Activated CD4-positive, alpha-beta T cell treated with anti-CD3 and anti-CD28 coated beads for 36 hours (primary cell): Measurements from ENCODE around the gene EPG5. TPM values are rescaled to one million over a fixed set of nuclear protein-coding genes. Genes with fewer than 3 reads are reported as not detected.
"Not testable (repeated sequence)": the region's sequence is repeated elsewhere in the genome, so short reads cannot be mapped to it uniquely, and the experiment has no call there.

Experiments used
- ATAC-seq: fragments of 200-7000 bp; cut with Tn5 transposase; one replicate; pipeline ENCODE4 v1.10.0; 2021; ENCODE audit warnings: mild to moderate bottlenecking, moderate library complexity
- CTCF ChIA-PET: fragments of 350-600 bp; sonication (Branson Sonifier 250); formaldehyde crosslinking; loops from one replicate; lab custom pipeline; 2021; ENCODE audit warnings: antibody characterized with exemption; lab: Charles Lee
- POLR2A ChIA-PET: fragments of 350-600 bp; sonication (Branson Sonifier 250); formaldehyde crosslinking; loops from one replicate; lab custom pipeline; 2021; ENCODE audit warnings: antibody characterized with exemption, inconsistent platforms; lab: Charles Lee
- DNase-seq: peaks from one replicate; pipeline ENCODE4 v3.0.0-alpha.2; 2020
- H3K27ac Mint-ChIP-seq: one replicate; pipeline ENCODE4 v1.8.0; 2021; ENCODE audit warnings: mixed read lengths
- H3K27me3 Mint-ChIP-seq: one replicate; pipeline ENCODE4 v1.8.0; 2021; ENCODE audit warnings: mixed read lengths
- H3K36me3 Mint-ChIP-seq: one replicate; pipeline ENCODE4 v1.8.0; 2021; ENCODE audit warnings: low read depth, mixed read lengths
- H3K4me1 Mint-ChIP-seq: one replicate; pipeline ENCODE4 v1.8.0; 2021; ENCODE audit warnings: mixed read lengths
- H3K4me3 Mint-ChIP-seq: one replicate; pipeline ENCODE4 v1.8.0; 2021; ENCODE audit warnings: mild to moderate bottlenecking, moderate library complexity, mixed read lengths
- H3K9me3 Mint-ChIP-seq: one replicate; pipeline ENCODE4 v1.8.0; 2021; ENCODE audit warnings: low read depth, mixed read lengths
- intact Hi-C, 2 experiments: fragments of 100-400 bp; cut with DNase I in 1 of 2; cut with micrococcal nuclease in 1 of 2; formaldehyde crosslinking; loops; one replicate each; pipeline versions ENCODE4 v1.14.2 to v1.15.1; 2022 to 2024; cut with DNase I, micrococcal nuclease
- total RNA-seq, 2 experiments: library from RNA; stranded (reverse); gene quantifications; one replicate each; pipeline ENCODE4 v1.2.3, GENCODE V29; 2021

The EPG5 gene
- total RNA-seq, 2 experiments from 2014 or later, result 13.6 to 14.5 TPM

DNA sequence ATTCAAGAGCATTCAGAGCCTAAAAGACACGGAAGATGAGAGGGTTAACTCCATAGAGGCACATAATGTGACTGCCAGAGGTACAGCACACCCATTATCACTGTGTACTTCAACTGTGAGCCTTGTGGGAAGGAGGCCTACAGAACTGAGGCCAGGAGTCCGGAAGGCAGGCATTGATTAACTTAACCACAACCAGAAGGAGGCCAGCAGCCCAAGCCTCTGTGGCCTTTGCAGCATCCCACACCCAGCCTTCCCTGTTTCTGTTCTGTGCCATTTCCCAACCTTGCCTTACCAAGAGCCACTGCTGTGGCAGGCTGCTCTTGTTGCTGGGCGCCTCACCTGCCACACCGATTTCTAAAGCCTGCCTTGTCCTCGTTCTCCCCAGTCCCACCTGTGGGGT is 114.5 kb downstream of the EPG5 start:
- ChIA-PET CTCF (no interaction called here), POLR2A (no interaction called here)
- no peak for ATAC-seq
- H3K27ac Mint-ChIP-seq, result no peak overlapping the region
- intact Hi-C loops, result no loop called here
- peaks cover 24% of the 10 kb centered on the region for H3K36me3 Mint-ChIP-seq
- H3K4me1 Mint-ChIP-seq, result peaks cover 3% of the 10 kb centered on the region
- DNase-seq, result no peak
- no peaks in the 10 kb centered on the region for H3K27me3 Mint-ChIP-seq
- no peaks in the 10 kb centered on the region for H3K9me3 Mint-ChIP-seq
- H3K4me3 Mint-ChIP-seq, result no peak overlapping the region

DNA sequence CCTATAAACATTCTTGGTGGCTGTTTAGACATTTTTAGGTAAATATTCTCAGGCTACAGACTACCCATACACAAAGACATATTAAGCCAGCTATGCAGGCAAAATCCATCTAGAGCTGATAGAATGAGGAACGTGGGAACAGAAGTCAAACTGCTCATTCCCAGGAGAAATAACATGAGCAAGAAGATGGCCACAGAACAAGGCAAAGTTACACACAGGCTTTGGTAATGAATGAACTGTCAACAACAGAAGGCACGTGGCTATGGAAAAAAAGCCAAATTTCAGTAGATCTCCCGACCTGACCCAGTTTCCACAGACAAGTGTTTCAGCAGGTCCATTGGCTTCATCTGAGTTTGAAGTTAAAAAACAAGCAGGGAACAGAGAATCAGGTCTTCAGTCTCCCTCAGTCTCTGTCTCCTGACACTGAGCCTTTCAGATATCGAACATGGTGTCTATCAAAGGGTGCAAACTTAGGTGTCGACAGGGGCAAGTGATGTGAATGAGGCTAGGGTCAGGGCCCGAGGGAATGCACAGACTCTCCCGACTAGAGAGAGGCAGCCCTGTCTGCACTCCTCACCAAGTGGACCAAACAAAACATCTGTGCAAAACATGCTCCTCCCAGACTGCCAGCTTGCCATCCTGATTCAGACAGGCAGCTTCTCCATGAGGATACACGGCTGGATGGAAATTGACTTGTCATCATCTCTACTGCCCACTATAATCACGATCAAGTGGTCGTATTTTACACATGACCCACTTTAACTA is 115.8 kb downstream of the EPG5 start:
- Mint-ChIP-seq H3K4me1 (peaks cover 3% of the 10 kb centered on the region), H3K9me3 (no peaks in the 10 kb centered on the region), H3K4me3 (no peak overlapping the region), H3K27ac (no peak overlapping the region), H3K27me3 (no peaks in the 10 kb centered on the region), H3K36me3 (peaks cover 22% of the 10 kb centered on the region)
- DNase-seq, result no peak
- intact Hi-C loops, result no loop called here
- POLR2A ChIA-PET, result no interaction called here
- CTCF ChIA-PET, result interaction anchor here (0.9 to 1.2 kb wide), 3 partner anchors 12 to 189 kb away, joined by 3 to 4 read pairs (median 3); no protein-coding TSS in a partner anchor
- no peak for ATAC-seq

DNA sequence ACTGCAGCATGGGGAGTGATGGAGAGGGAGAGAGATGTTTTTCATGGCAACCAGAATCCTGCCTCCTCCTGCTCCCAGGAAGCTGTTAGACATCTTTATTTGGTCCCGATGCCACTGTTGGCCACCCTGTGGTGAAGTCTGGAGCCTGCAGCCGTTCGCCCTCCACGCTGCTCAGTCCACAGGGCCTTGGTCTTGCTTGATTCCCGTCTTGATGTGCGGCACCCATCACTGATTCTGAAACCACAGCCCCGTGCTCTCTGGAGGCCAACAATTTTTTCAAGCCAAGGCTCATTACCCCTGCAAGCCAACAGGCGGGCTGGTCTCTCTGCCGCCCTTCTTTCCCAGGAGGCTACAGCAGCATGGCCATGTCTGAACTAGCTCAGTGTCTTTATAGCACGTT is 117.1 kb downstream of the EPG5 start:
- Mint-ChIP-seq H3K27me3 (no peaks in the 10 kb centered on the region), H3K4me3 (no peak overlapping the region), H3K9me3 (no peaks in the 10 kb centered on the region), H3K4me1 (peaks cover 3% of the 10 kb centered on the region), H3K36me3 (peaks cover 16% of the 10 kb centered on the region), H3K27ac (no peak overlapping the region)
- DNase-seq (no peak), ATAC-seq (no peak)
- ChIA-PET POLR2A (interaction anchor here (0.6 kb wide), 1 partner anchor 63 kb away, joined by 6 read pairs; no protein-coding TSS in a partner anchor), CTCF (interaction anchor here (0.9 to 1.2 kb wide), 5 partner anchors 10 to 187 kb away, joined by 3 to 6 read pairs (median 3); no protein-coding TSS in a partner anchor)
- intact Hi-C loops, result no loop called here

DNA sequence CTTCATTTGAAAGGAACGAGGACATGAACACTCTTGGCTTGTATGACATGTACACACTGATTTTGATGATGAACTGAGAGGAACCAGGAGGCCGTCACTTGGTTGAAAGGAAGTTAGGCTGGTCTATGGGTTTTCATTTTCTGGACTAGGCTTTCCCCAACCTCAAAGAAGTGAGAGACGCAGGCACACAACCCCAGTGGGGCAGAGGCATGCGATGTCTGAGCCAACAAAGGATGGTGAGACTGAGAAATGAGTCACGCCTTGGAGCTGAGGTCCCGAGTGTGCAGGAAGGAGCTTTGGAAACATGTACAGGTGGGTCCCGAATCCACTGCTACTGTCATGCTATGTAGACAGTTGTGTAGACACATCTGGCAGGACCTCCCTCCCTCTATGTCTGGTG is 117.6 kb downstream of the EPG5 start:
- Mint-ChIP-seq H3K36me3 (peaks cover 16% of the 10 kb centered on the region), H3K9me3 (no peaks in the 10 kb centered on the region), H3K27ac (no peak overlapping the region), H3K4me3 (no peak overlapping the region), H3K4me1 (peaks cover 5% of the 10 kb centered on the region), H3K27me3 (no peaks in the 10 kb centered on the region)
- DNase-seq, result no peak
- no peak for ATAC-seq
- POLR2A ChIA-PET, result no interaction called here
- intact Hi-C loops, result no loop called here
- CTCF ChIA-PET, result interaction anchor here (1.2 kb wide), 1 partner anchor 31 kb away, joined by 6 read pairs; no protein-coding TSS in a partner anchor

DNA sequence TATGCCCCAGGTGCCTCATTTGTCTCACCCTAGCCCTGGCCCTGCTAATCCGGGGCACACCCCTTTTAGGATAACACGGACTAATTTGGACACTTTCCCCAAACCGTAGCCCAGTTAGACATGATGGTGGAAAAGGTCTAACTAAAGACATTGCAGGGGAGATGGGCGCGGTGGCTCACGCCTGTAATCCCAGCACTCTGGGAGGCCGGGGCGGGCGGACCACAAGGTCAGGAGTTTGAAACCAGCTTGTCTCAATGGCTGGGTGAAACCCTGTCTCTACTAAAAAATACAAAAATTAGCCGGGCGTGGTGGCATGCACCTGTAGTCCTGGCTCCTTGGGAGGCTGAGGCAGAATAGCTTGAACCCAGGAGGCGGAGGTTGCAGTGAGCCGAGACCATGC is 118.5 kb downstream of the EPG5 start:
- POLR2A ChIA-PET, DNase-seq, H3K27ac Mint-ChIP-seq, H3K27me3 Mint-ChIP-seq, H3K9me3 Mint-ChIP-seq, intact Hi-C loops, ATAC-seq, H3K4me1 Mint-ChIP-seq, H3K4me3 Mint-ChIP-seq: not testable (repeated sequence)
- CTCF ChIA-PET, result interaction anchor here (0.6 to 1.8 kb wide), 5 partner anchors 9 to 184 kb away, joined by 3 to 6 read pairs (median 4); no protein-coding TSS in a partner anchor
- peaks cover 16% of the 10 kb centered on the region for H3K36me3 Mint-ChIP-seq

DNA sequence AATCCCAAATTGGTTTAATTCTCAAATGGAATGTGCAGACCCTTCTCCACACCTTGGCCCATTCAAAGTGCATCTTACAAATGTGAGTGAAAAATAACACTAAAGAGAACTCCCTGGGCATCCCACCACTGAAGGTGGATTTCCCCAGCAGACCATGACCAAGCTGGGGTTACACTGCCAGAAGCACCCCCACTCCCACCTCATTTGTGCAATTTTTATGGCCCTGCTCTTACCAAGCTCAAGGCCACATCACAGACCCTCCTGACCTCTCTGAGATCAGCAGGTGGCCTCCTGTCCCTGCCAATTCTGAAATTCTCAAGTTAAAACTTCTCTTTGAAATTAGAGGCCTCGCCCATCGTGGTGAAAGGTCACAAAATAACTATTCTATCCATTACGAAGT is 120.0 kb downstream of the EPG5 start:
- Mint-ChIP-seq H3K27ac (no peak overlapping the region), H3K27me3 (no peaks in the 10 kb centered on the region), H3K9me3 (no peaks in the 10 kb centered on the region), H3K4me1 (peaks cover 5% of the 10 kb centered on the region), H3K36me3 (peaks cover 10% of the 10 kb centered on the region), H3K4me3 (no peak overlapping the region)
- DNase-seq (no peak), ATAC-seq (no peak)
- intact Hi-C loops, result no loop called here
- POLR2A ChIA-PET, result no interaction called here
- CTCF ChIA-PET, result interaction anchor here (0.5 to 1.8 kb wide), 3 partner anchors 33 to 384 kb away, joined by 3 to 6 read pairs (median 4); no protein-coding TSS in a partner anchor

DNA sequence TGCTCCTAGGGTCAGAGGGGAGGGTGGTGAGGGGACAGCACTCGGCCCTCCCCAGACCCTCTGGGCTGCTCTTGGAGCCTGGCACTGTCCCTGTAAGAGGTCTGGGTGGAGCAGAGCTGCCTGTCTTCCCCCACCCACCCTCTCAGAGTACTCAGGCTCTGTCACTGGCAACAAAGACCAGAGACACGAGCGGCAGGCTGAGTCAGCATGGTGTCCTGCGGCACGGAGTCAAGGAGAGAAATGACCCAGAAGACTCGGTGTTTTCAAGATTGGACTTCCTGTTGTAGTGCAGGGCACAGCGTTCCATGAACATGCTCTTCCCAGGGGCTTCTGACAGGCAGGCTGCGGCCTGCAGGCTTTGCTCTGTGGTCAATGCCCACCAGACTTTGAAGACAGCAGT is 121.7 kb downstream of the EPG5 start:
- ATAC-seq (no peak), DNase-seq (no peak)
- Mint-ChIP-seq H3K36me3 (peaks cover 6% of the 10 kb centered on the region), H3K4me1 (peaks cover 5% of the 10 kb centered on the region), H3K27ac (no peak overlapping the region), H3K27me3 (peaks cover 4% of the 10 kb centered on the region), H3K4me3 (no peak overlapping the region), H3K9me3 (no peaks in the 10 kb centered on the region)
- ChIA-PET POLR2A (no interaction called here), CTCF (interaction anchor here (0.7 kb wide), 1 partner anchor 863 kb away, joined by 3 read pairs; no protein-coding TSS in a partner anchor)
- intact Hi-C loops, result no loop called here

DNA sequence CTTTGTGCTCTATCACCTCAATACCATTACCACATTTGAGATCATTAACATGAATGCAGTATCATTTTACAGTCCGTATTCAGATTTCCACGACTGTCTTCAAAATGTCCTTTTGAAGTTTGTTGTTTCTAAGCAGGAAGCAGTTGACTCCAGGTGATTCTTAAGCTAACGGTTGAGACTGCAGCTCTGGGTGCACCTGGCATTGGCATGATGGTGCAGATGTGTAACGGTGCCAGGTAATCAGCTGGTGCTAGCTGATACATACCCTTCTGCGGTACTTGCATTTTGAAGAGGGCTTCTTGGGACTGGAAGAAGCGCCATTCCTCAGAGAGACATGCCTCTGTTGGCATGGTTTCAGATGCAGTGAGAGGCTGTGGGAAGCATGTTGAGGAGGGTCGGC is 122.2 kb downstream of the EPG5 start:
- no peak for ATAC-seq
- intact Hi-C loops, result no loop called here
- CTCF ChIA-PET, result no interaction called here
- POLR2A ChIA-PET, result no interaction called here
- no peaks in the 10 kb centered on the region for H3K9me3 Mint-ChIP-seq
- peaks cover 6% of the 10 kb centered on the region for H3K27me3 Mint-ChIP-seq
- no peak overlapping the region for H3K4me3 Mint-ChIP-seq
- H3K4me1 Mint-ChIP-seq, result peaks cover 5% of the 10 kb centered on the region
- no peak overlapping the region for H3K27ac Mint-ChIP-seq
- H3K36me3 Mint-ChIP-seq, result peaks cover 3% of the 10 kb centered on the region
- DNase-seq, result no peak

DNA sequence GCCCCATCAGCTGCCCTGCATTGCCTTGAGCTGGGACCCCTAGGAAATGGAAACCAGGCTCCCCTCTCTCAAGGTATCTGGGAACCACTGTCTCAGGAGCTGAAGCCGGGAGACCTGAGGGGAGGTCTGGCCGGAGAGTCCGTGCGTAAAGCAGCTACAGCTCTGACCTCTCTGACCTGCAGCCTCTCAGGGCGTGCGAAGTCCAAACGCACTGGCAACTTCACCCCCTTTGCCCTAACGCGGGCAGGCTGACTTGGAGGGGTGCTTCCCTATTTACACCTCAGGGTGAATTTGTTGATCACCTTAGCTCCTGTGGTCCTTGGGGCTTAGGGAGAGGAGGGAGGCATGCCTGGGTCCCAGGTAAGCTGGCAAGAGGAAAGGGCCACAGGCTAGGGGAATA is 124.1 kb downstream of the EPG5 start:
- no peak overlapping the region for H3K27ac Mint-ChIP-seq
- H3K27me3 Mint-ChIP-seq, result peaks cover 22% of the 10 kb centered on the region
- CTCF ChIA-PET, result interaction anchor here (0.5 kb wide), 1 partner anchor 35 kb away, joined by 3 read pairs; no protein-coding TSS in a partner anchor
- no peak for DNase-seq
- peaks cover 10% of the 10 kb centered on the region for H3K4me1 Mint-ChIP-seq
- H3K4me3 Mint-ChIP-seq, result no peak overlapping the region
- intact Hi-C loops, result no loop called here
- POLR2A ChIA-PET, result no interaction called here
- ATAC-seq, result no peak
- H3K36me3 Mint-ChIP-seq, result no peaks in the 10 kb centered on the region
- no peaks in the 10 kb centered on the region for H3K9me3 Mint-ChIP-seq

DNA sequence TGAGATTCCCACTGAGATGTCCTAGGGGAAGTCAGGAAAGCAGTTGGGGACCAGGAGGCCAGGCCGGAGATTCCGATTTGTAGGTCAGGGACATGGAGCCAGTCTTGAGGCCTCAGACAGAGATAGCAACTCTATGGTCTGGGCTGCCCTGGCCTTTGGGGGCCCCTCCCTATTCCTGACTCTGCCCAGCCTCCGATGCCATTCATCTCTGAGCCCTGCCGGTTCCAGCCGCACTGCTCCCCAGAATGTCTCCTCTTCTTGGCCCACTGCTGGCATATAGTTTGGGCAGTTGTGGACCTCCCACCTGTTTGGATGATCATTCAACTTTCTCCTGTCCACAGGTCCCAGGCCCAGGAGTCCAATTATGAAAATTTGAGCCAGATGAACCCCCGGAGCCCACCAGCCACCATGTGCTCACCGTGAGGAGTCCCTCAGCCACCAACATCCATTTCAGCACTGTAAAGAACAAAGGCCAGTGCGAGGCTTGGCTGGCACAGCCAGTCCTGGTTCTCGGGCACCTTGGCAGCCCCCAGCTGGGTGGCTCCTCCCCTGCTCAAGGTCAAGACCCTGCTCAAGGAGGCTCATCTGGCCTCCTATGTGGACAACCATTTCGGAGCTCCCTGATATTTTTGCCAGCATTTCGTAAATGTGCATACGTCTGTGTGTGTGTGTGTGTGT is 125.2 kb downstream of the EPG5 start:
- intact Hi-C loops, result no loop called here
- DNase-seq, result no peak
- Mint-ChIP-seq H3K9me3 (no peaks in the 10 kb centered on the region), H3K36me3 (no peaks in the 10 kb centered on the region), H3K4me1 (peaks cover 12% of the 10 kb centered on the region), H3K4me3 (no peak overlapping the region), H3K27ac (no peak overlapping the region), H3K27me3 (peaks cover 25% of the 10 kb centered on the region)
- POLR2A ChIA-PET, result no interaction called here
- no peak for ATAC-seq
- CTCF ChIA-PET, result no interaction called here

DNA sequence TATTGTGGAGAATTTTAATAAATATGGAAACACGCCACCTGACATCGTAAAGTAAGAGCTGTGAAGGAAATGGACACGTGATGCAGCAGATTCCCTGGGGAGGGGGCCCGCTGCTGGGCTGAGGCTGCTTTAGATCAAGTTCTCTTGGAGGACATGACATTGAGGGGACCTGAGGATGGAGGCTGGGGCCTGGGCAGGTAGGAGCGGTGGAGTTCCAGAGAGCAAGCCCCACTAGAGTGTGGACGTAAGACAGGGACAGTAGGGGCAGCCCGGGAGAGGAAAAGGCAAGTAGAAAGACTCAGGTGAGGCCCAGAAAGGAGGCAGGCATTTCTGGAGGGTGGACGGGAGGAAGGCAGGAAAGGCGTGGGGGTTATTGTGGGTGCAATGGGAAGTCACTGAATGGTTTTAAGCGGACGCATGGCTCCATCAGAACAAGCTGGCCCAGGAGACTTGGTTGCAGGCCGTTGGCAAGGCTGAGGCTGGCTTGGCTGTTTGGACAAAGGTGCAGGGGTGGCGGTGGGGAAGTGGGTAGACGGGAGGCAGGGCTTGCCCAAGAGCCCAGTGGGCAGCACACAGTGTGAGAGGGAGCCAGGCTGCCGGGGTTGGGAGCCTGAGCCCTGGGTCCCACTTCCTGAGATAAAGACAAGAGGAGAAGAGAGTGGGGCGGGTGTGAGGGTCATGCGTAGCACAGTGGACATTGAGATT is 125.9 kb downstream of the EPG5 start:
- CTCF ChIA-PET, result interaction anchor here (0.7 to 2.5 kb wide), 2 partner anchors 172 to 175 kb away, joined by 3 to 13 read pairs; no protein-coding TSS in a partner anchor
- H3K4me3 Mint-ChIP-seq, result no peak overlapping the region
- ATAC-seq, result no peak

More for the DNA sequence above, 125.9 kb downstream of the EPG5 start:
- intact Hi-C loops, result no loop called here
- Mint-ChIP-seq H3K4me1 (peaks cover 12% of the 10 kb centered on the region), H3K27ac (no peak overlapping the region), H3K9me3 (no peaks in the 10 kb centered on the region), H3K27me3 (peaks cover 30% of the 10 kb centered on the region), H3K36me3 (no peaks in the 10 kb centered on the region)
- POLR2A ChIA-PET, result no interaction called here
- DNase-seq, result no peak
